GM18907 (cell line): ENCODE results near the gene ENHO.
A peak's percentile ranks its signal among the peaks of the same experiment; 100 is the strongest.

Source experiments
- ATAC-seq: cut with Tn5 transposase; IDR thresholded peaks from one replicate; pipeline ENCODE4 v1.9.1; 2021; ENCODE audit warnings: mild to moderate bottlenecking, moderate library complexity; ENCODE audit not compliant: unreplicated experiment

Gene ENHO

GRCh38 chr9:34522971-34523797 is at the start of gene ENHO:
Gene ENHO, minus strand, starts transcription at chr9:34522990. Its CDS starts 1,295 bp downstream, at chr9:34521695.
- peak; percentile 81 for ATAC-seq

DNA sequence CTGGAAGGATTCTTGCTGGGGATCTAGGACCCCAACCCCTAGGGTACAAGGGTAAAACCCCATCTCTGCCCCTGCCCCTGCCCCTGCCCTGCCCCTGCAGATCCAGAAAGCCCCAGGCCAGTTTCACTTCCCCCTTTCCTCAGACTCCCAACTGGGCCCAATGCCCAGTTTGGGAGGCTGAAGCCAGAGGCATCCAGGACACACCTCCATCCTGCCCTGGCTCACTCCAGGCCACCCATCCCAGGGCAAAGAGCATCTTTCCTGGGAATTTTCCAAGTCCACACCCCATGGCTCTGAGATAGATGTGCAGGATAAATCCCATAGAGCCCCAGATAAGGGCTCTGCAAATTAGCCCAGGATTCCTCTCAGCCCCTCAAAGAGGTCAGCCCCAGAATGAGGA is 49.3 kb upstream of the ENHO start:
- no peak for ATAC-seq

- ATAC-seq = no peak
Measured at GRCh38 chr9:34571481-34571810, 48.7 kb upstream of the ENHO start.

DNA sequence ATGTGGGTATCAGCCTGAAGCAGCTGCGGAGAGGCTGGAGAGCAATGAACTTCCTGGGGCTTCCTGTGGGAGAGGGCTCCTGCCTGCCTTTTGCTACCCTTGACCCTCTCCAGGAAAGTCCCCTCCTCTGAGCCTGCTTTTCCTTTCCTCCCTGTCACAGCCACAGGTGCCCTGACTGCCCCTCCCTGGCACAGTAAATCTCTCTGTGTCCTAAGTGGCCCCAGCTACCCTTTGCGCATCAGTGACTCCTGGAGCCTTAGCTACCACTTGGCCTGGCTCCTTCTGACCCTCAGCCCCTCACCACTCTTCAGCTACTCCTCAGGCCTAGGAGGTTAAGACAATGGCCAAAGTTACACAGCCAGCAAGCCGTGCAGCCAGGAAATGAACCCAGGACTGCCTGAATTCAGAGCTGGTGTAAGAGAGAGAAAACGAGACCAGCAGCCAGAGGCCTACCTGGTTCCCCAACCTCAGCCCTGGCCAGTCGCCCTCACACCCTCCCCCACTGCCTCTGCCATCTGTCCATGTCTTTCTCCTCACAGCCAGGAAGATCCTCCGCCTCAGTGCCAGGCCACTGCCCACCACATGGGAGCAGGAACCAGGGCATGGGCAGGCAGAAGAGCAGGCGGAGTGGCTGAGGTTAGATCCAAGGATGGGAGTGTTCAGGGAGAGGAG is 48.2 kb upstream of the ENHO start:
- no peak for ATAC-seq

DNA sequence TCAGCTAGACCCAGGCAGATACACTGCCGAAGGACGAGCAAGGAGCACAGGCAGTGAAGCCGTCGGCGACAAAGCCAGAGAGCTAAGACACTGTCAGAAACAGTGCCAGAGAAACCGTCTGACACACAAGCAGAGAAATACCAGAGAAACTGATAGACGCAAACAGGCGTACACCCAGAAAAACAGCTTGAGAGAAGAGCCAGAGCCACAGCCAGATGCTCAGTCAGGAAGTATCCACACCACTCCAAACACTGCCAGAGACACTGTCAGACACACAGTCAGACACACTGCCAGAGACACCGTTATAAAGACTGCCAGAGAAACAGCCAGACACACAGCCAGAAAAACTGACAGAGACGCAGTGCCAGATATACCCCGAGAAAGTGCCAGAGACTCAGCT is 47.6 kb upstream of the ENHO start:
- ATAC-seq = no peak

DNA sequence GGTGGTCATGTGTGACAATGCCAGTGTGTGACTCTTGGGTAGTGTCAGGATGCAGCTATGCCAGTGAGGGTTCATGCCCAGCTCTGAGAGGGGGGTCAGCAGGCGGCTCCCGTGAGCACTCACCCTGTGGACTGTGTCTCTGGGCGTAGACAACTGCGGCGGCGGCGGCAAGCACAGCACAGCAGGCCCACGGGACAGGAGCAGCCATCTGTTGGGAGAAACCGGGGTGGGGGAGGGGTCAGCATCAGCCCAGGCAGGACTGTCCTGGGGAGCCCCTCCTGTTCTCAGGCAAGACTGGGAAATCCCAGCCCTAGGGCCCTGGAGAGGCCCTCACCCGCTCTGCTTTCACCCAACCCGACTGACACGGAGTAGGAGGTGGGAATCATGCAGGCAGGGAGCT is 46.0 kb upstream of the ENHO start:
- no peak for ATAC-seq

DNA sequence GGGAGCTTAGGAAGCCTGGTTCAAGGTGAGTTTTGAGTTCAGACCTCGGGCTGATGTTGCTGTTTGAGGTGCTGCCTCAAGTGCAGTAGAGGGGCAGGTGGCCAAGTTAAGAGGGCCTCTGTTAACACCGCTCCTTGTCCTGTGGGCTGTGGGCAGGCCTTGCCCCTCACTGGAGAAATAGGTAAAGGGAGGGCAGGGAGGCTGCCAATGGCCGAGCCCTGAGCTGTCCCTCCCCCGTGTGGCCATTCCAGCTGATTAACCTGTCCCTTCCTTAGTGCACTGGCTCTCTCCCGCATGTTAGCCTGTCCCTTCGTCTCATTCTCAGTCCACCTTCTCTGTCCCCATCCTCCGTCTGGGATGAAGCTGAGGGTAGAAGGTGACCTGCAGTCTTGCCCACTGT is 45.3 kb upstream of the ENHO start:
- ATAC-seq = no peak

DNA sequence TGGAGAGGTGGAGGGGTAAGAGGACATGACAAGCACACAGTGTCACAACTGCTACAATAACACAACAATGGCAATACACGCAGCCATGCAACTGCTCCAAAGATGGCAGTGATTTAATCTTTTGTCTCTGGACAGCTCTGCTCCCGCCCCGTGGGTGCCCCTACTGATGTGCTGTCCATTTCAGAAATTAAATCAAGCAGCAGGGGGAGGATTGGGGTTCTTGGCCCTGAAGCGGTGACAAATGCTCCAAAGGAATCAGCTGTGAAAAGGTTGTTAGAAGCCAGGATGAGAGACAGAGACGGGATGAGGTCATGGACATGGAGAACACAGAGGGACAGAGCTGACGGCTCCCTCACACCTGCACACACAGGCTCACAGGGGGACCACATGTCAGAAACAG is 44.2 kb upstream of the ENHO start:
- no peak for ATAC-seq

GRCh38 chr9:34566322-34566721 is 43.5 kb upstream of the ENHO start:
- no peak for ATAC-seq

DNA sequence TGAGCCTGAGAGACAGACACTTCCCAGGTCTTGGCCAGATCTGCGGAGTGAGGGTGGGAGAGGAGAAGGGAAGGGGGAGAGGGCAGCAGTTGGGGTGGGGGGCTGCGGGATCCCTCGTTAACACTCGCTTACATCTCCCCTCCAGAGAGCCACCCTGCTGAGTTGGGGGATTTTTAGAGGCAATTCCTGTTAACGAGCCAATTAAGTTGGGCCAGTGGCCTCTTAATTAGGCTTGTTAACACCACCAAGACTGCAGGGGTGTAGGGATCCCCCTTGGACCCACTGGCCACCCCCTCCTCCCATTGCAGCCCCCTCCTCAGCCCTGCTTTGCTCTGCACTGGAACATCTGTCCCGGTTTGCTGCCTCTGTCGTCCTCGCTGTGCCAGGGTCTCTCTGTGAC is 43.1 kb upstream of the ENHO start:
- no peak for ATAC-seq

DNA sequence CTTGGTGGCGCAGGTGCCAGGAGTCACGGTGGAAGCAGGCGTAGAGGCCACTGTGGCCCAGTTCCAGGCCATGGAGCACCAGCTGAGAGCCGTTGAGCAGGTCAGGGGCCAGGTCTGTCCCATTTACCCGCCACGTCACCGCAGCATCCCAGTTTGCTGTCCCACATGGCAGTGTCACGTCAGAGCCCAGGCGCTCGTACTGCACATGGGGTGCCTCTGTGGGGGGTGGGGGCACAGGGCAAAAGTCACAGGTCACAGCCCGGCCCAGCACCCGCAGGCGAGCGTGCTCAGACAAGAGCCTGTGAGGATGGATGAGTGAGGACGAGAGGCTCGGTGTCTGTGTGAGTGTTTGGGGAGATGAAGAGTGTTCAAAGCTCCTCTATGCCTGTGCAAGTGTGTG is 41.8 kb upstream of the ENHO start:
- ATAC-seq = no peak

GRCh38 chr9:34563262-34563661 is 40.5 kb upstream of the ENHO start:
- no peak for ATAC-seq

DNA sequence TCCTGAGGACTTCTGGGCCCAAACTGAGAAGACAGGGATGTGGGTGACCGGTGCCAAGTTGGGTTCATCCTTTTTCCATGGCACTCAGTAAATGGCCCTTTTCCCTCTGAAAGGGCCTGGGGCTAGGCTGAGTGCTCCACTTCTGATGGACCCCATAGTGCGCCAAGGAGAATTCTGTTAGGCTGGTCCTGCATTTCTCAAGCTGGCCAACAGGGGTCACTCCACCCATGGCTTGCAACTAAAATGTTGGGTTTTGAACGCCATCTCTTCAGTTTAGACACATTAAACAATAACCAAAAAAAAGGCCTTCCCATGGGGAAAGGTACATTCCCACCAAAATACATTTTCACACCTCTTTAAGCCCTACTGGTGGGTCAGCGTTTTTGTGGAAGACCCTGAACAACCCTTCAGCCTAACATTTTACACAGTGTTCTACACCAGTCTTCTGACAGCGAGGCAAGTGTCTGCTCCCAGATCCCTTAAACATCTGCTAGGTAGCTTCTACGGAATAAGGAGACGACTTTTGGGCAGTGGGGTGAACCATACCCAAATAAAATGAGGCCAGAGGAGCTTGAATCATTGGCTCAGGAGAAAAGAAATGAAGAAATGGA is 39.5 kb upstream of the ENHO start:
- no peak for ATAC-seq

DNA sequence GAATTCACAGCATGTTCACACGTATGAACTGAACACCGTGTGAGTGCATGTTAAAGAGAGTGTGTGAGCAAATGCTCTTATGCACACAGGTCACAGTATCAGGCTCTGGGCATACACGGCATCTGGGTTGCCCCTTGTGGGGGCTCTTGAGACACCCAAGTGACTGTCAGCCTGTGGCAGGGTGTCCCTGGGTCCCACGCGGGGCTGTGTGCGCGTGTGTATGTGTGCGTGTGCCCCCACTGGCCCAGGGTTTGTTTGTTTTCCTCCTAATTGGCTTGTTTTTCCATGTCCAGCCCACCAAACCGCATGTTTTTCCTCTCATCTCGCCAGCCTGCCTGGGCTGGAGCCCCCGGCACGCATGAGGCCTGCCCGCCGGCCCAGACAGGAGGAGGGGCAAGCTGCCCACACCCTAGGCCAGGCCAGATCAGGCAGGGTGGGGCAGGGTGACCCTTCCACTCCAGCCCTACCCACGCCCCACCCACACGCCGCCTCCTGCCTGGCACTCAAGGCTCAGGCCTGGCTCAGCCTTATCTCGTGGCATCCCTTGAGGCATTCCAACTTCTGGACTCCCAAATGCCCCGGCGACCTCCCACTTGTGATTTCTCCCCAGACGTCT is 37.9 kb upstream of the ENHO start:
- ATAC-seq = no peak

GRCh38 chr9:34559624-34560455 is 37.0 kb upstream of the ENHO start:
- no peak for ATAC-seq

GRCh38 chr9:34558919-34559623 is 36.3 kb upstream of the ENHO start:
- no peak for ATAC-seq

DNA sequence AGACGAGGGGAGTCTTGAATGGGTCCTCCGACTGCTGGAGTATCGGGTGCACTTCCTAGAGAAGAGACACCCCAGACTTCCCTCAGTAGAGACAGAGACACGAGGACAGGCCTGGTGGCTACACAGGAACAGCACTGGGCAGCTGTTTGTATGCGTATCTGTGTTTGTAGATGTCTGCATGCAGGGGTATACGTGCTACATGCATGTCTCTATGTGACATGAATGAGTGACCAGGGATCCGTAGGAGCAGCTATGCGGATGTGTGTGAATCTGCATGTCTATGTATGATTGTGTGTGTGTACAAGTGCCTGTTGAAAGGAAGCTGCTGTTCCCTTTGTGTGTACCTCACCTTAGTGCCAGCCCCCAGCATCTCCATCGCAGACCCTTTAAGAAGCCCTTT is 35.6 kb upstream of the ENHO start:
- no peak for ATAC-seq

DNA sequence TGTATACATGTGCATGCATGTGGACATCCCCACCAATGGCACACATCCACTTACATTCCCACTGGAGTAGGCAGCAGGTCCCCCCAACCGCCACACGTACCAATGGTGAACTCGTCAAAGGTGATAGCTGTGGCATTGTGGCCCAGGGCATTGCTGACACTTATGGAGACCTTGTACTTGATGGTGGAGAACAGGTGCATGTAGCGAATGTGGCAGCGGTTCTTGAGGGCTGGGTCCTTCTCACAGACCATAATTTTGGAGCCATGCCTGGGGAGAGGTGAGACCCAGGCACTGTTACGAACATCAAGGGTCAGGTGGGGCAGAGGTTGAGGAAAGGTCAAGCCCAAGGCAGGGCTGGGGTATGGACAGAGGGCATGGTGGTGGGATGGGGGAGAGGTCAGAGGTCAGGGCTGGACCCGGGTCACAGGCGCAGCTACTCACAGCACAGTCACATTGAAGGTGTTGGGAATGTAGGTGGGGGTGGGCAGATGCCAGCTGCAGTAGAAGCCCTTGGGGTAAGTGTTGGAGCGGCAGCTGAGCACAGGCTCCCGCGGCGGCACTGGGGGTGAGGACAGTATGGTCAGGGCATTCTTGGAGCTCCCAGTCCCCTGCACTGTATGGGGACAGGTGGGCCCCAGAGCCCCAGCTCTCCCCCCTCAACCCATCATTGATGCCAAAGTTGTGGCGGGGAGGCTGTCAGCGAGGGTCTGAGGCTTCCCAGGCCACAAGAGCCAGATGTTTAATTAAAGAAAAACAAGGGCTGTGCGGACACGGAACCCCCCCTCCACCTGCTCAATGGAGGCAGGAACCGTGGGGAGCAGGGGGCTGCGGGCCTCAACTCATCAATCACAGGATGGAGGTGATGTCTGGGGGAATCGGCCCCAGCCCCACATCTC is 34.9 kb upstream of the ENHO start:
- no peak for ATAC-seq

DNA sequence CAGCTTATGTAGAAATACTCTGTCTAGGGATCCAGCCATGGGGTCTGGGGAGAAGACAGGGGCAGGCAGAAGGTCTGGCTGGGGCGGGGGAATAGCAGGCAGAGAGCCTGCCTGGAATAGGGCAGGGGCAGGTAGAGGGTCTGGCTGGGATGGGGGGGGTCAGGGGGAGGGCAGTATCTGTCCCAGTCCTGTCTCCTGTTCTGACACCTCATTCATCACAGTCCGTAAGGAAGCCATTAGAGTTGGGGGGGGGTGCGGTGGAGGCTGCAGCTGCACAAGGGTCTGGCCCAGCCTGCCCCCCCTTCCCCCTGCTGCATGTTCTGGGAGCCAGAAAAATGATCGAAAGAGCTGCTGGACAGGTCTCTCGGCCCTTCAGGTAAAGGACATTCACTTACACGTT is 34.2 kb upstream of the ENHO start:
- no peak for ATAC-seq
